Endothelial cell of umbilical vein (primary cell): ENCODE measurements around the gene NR5A2. TPM values are rescaled to one million over a fixed set of nuclear protein-coding genes. Genes with fewer than 3 reads are reported as not detected.
A peak's percentile ranks its signal among the peaks of the same experiment; 100 is the strongest.
"Not testable (repeated sequence)": the region's sequence is repeated elsewhere in the genome, so short reads cannot be mapped to it uniquely, and the experiment has no call there.

Source experiments
- BruUV-seq: library from RNA; stranded (reverse); fragments of 400-500 nt; replicated peaks from 2 replicates; lab custom pipeline; 2021; lab: Mats Ljungman, UMichigan
- CTCF ChIA-PET: fragments of 300-600, 350-600 bp; sonication (Branson Sonifier 250); formaldehyde crosslinking; loops from one replicate; lab custom pipeline; 2021; ENCODE audit warnings: antibody characterized with exemption, inconsistent platforms; lab: Charles Lee
- POLR2A ChIA-PET: fragments of 300-600, 350-600 bp; sonication (Branson Sonifier 250); formaldehyde crosslinking; loops from one replicate; lab custom pipeline; 2021; ENCODE audit warnings: antibody characterized with exemption, inconsistent platforms; lab: Charles Lee
- DNase-seq: peaks from one replicate; pipeline ENCODE4 v3.0.0-alpha.2; 2011; ENCODE audit warnings: low read depth, low spot score
- FAIRE-seq: peaks from 2 replicates; lab custom pipeline; 2011; peaks lifted over from hg19 to GRCh38; lab: Jason Lieb, UNC
- H2AFZ ChIP-seq: 2 replicates; pipeline ENCODE4 v1.6.0; 2012; ENCODE audit warnings: low read depth, low read length, control low read depth, inconsistent platforms
- H3K27ac ChIP-seq: 2 replicates; pipeline ENCODE4 v1.5.1; 2011; ENCODE audit warnings: low read depth, mild to moderate bottlenecking, control low read depth, low read length, moderate library complexity; ENCODE audit not compliant: insufficient read depth
- H3K27me3 ChIP-seq, 2 experiments: 2 replicates each; pipeline versions ENCODE4 v1.6.0 to v1.6.1; 2011; ENCODE audit warnings: low read length in 2 of 2, mixed read lengths in 1 of 2; ENCODE audit not compliant: control insufficient read depth in 2 of 2, insufficient read depth in 2 of 2
- H3K36me3 ChIP-seq, 2 experiments: 2 replicates in 1 of 2; 3 replicates in 1 of 2; pipeline ENCODE4 v1.5.1; 2011; ENCODE audit warnings: low read length in 2 of 2, mild to moderate bottlenecking in 1 of 2, moderate library complexity in 1 of 2; ENCODE audit not compliant: control insufficient read depth in 2 of 2, insufficient read depth in 2 of 2; ENCODE audit errors: extremely low read depth in 1 of 2
- H3K4me1 ChIP-seq: 3 replicates; pipeline ENCODE4 v1.5.1; 2011; ENCODE audit warnings: mild to moderate bottlenecking, low read length; ENCODE audit not compliant: control insufficient read depth, insufficient read depth; ENCODE audit errors: extremely low read depth
- H3K4me2 ChIP-seq: 2 replicates; pipeline ENCODE4 v1.6.1; 2011; ENCODE audit warnings: low read length, control low read depth, mixed read lengths; ENCODE audit not compliant: insufficient read depth
- H3K4me3 ChIP-seq, 3 experiments: fragments of 200-600 bp in 1 of 3; sonication (generic), shearing (Covaris generic) in 1 of 3; replicated peaks in 1 of 3; 2 replicates each; pipeline ENCODE4 v1.5.1; 2011 to 2016; ENCODE audit warnings: control low read depth in 3 of 3, low read length in 3 of 3, mild to moderate bottlenecking in 2 of 3, inconsistent platforms in 1 of 3, low read depth in 1 of 3, moderate library complexity in 1 of 3; ENCODE audit not compliant: insufficient read depth in 1 of 3
- H3K79me2 ChIP-seq: 2 replicates; pipeline ENCODE4 v1.6.0; 2012; ENCODE audit warnings: low read length, inconsistent platforms; ENCODE audit not compliant: control insufficient read depth, insufficient read depth
- H3K9ac ChIP-seq: replicated peaks from 2 replicates; pipeline ENCODE3; 2011; ENCODE audit warnings: low read length, control low read depth; ENCODE audit not compliant: insufficient read depth; ENCODE audit errors: extremely low read depth
- H3K9me1 ChIP-seq: replicated peaks from 3 replicates; pipeline ENCODE4 v1.6.0; 2011; ENCODE audit warnings: mild to moderate bottlenecking, low read length; ENCODE audit not compliant: control insufficient read depth, insufficient read depth; ENCODE audit errors: extremely low read depth
- H3K9me3 ChIP-seq: replicated peaks from 2 replicates; pipeline ENCODE4 v1.5.1; 2012; ENCODE audit warnings: low read length, inconsistent platforms; ENCODE audit not compliant: control insufficient read depth, insufficient read depth
- H4K20me1 ChIP-seq: replicated peaks from 2 replicates; pipeline ENCODE3; 2011; ENCODE audit warnings: mild to moderate bottlenecking, low read length; ENCODE audit not compliant: control insufficient read depth, insufficient read depth; ENCODE audit errors: extremely low read depth
- JUN ChIP-seq: IDR thresholded peaks from 2 replicates; pipeline ENCODE4 v1.6.1; 2011; ENCODE audit warnings: borderline replicate concordance, low read depth; ENCODE audit not compliant: insufficient read length, insufficient read depth
- POLR2A ChIP-seq: IDR thresholded peaks from 2 replicates; pipeline ENCODE4 v1.6.1; 2012; ENCODE audit warnings: low read depth, mild to moderate bottlenecking, control low read depth, low read length
- POLR2AphosphoS5 ChIP-seq: IDR thresholded peaks from 2 replicates; pipeline ENCODE4 v1.6.1; 2012; ENCODE audit warnings: low read depth, mild to moderate bottlenecking, control low read depth, low read length, moderate library complexity; ENCODE audit not compliant: insufficient read depth
- dilution Hi-C: fragments of 300-500 bp; cut with MboI; formaldehyde crosslinking; loops from one replicate; pipeline ENCODE4 v1.15.0; 2019; ENCODE audit warnings: low sequenced_read_pairs; ENCODE audit not compliant: extremely low pct_ligation_motif_present
- intact Hi-C: fragments of 100-400 bp; cut with micrococcal nuclease; formaldehyde crosslinking; loops from one replicate; pipeline ENCODE4 v1.10.0; 2022
- polyA plus RNA-seq, 4 experiments: library from polyadenylated mRNA; depleted of rRNA in 3 of 4; stranded (reverse) in 3 of 4; unstranded in 1 of 4; fragments of >200 nt; gene quantifications; 2 replicates each; pipeline versions ENCODE4 v1.2.1 to v1.2.3, GENCODE V29; 2011 to 2012; ENCODE audit warnings: missing spikeins in 1 of 4
- total RNA-seq: library from RNA; stranded (reverse); gene quantifications from 2 replicates; pipeline ENCODE4 v1.2.3, GENCODE V29; 2021
- TF ChIP-seq, protein P1 (sequence below), 2 donors: IDR thresholded peaks; 1 replicate in 1 of 2; 2 replicates in 1 of 2; pipeline ENCODE4 v1.5.1; 2011; ENCODE audit warnings: low read length in 2 of 2, mild to moderate bottlenecking in 2 of 2, moderate library complexity in 2 of 2, control low read depth in 1 of 2, inconsistent platforms in 1 of 2, low read depth in 1 of 2; ENCODE audit not compliant: insufficient read depth in 1 of 2; ENCODE audit errors: extremely low read depth in 1 of 2
- TF ChIP-seq, protein P2 (sequence below): IDR thresholded peaks from 2 replicates; pipeline ENCODE4 v1.6.1; 2011; ENCODE audit not compliant: insufficient read depth, insufficient read length

Gene NR5A2
- total and polyA plus RNA-seq, 2 donors (not counting 3 experiments of a cell fraction or from before 2014, with no cell fraction given), result 3.4 to 12.1 TPM

DNA sequence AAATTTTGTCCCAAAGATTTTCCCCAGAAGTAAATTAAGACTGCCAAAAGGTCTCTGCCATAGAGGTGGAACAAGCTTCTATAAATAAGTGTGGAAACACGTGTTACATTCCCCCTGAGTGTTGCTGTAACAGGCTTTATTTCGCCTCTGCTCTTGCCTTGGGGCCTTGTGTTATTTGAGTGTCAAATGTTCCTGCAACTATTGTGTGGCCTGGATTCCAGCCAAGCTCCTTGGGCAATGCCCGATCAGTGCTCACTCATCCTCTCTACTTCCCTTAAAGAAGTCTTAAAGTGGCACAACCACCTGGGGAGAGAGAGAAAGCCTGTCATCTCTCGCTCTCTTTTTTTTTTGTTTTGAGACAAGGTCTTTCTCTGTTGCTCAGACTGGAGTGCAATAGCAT is 156.7 kb downstream of the NR5A2 start:
- H3K27ac ChIP-seq, result no peak overlapping the region
- no peaks in the 10 kb centered on the region for H4K20me1 ChIP-seq
- no peaks in the 10 kb centered on the region for H3K9me1 ChIP-seq
- H3K36me3 ChIP-seq, result no peaks in the 10 kb centered on the region
- H3K4me3 ChIP-seq, result no peak overlapping the region
- no peaks in the 10 kb centered on the region for H3K79me2 ChIP-seq
- peak overlapping the region; percentile 29 for H3K4me2 ChIP-seq
- no peak overlapping the region for H3K9ac ChIP-seq
- dilution Hi-C loops, result no loop called here
- H3K9me3 ChIP-seq, result no peaks in the 10 kb centered on the region
- ChIA-PET POLR2A (no interaction called here), CTCF (interaction anchor here (0.6 to 1.8 kb wide), 5 partner anchors 8 to 499 kb away, joined by 3 to 6 read pairs (median 3); no protein-coding TSS in a partner anchor)
- no peak for TF ChIP-seq POLR2A
- TF ChIP-seq, protein P1, sequence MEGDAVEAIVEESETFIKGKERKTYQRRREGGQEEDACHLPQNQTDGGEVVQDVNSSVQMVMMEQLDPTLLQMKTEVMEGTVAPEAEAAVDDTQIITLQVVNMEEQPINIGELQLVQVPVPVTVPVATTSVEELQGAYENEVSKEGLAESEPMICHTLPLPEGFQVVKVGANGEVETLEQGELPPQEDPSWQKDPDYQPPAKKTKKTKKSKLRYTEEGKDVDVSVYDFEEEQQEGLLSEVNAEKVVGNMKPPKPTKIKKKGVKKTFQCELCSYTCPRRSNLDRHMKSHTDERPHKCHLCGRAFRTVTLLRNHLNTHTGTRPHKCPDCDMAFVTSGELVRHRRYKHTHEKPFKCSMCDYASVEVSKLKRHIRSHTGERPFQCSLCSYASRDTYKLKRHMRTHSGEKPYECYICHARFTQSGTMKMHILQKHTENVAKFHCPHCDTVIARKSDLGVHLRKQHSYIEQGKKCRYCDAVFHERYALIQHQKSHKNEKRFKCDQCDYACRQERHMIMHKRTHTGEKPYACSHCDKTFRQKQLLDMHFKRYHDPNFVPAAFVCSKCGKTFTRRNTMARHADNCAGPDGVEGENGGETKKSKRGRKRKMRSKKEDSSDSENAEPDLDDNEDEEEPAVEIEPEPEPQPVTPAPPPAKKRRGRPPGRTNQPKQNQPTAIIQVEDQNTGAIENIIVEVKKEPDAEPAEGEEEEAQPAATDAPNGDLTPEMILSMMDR (IDR thresholded peaks at IDR 0.05; ENCODE audit: extremely low read depth in 1 of 2, insufficient read depth in 1 of 2, low read depth in 1 of 2, low read length in 2 of 2), result no peak
- TF ChIP-seq POLR2AphosphoS5, result no peak
- TF ChIP-seq, protein P2, sequence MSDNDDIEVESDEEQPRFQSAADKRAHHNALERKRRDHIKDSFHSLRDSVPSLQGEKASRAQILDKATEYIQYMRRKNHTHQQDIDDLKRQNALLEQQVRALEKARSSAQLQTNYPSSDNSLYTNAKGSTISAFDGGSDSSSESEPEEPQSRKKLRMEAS, result peak; percentile 46
- no peak for TF ChIP-seq JUN
- no TSS peak for BruUV-seq
- no peak overlapping the region for H2AFZ ChIP-seq
- no peaks in the 10 kb centered on the region for H3K27me3 ChIP-seq
- intact Hi-C loops, result no loop called here
- peaks cover 19% of the 10 kb centered on the region for H3K4me1 ChIP-seq
- FAIRE-seq, result no peak
- peak; percentile 73 for DNase-seq

DNA sequence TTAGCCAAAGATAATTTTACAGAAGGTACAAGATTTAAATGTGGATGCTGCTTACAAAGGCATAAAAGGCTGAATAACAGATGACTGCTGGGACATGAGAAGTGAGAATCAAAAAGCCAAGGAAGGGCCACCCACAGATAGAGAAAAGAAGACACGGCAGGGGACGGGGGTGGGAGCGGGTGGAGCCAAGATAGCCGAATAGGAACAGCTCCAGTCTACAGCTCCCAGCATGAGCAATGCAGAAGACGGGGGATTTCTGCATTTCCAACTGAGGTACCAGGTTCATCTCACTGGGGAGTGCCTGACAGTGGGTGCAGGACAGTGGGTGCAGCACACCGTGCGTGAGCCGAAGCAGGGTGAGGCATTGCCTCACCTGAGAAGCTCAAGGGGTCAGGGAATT is 157.7 kb downstream of the NR5A2 start:
- H3K9ac ChIP-seq, H3K9me3 ChIP-seq, H3K9me1 ChIP-seq, H3K27ac ChIP-seq, dilution Hi-C loops, H3K36me3 ChIP-seq, H3K4me1 ChIP-seq, H3K27me3 ChIP-seq, H4K20me1 ChIP-seq, H3K79me2 ChIP-seq, BruUV-seq, H3K4me2 ChIP-seq, intact Hi-C loops, DNase-seq, H3K4me3 ChIP-seq, H2AFZ ChIP-seq, POLR2A ChIA-PET, FAIRE-seq: not testable (repeated sequence)
- CTCF ChIA-PET, result interaction anchor here (1.0 kb wide), 1 partner anchor 20 kb away, joined by 3 read pairs; no protein-coding TSS in a partner anchor

DNA sequence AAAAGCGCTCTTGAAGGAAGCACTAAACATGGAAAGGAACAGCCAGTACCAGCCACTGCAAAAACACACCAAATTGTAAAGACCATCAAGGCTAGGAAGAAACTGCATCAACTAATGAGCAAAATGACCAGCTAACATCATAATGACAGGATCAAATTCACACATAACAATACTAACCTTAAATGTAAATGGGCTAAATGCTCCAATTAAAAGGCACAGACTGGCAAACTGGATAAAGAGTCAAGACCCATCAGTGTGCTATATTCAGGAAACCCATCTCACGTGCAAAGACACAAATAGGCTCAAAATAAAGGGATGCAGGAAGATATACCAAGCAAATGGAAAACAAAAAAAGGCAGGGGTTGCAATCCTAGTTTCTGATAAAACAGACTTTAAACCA is 159.8 kb downstream of the NR5A2 start:
- H3K27me3 ChIP-seq, H3K27ac ChIP-seq, H3K9me3 ChIP-seq, POLR2A ChIA-PET, H3K79me2 ChIP-seq, BruUV-seq, DNase-seq, H3K9me1 ChIP-seq, H2AFZ ChIP-seq, H3K9ac ChIP-seq, H3K4me1 ChIP-seq, H3K36me3 ChIP-seq, FAIRE-seq, H3K4me3 ChIP-seq, intact Hi-C loops, CTCF ChIA-PET, H3K4me2 ChIP-seq, H4K20me1 ChIP-seq, dilution Hi-C loops: not testable (repeated sequence)
